IMR-90 (cell line): ENCODE results near the gene PSMC3.

Experiments used
- POLR2A ChIP-seq: IDR thresholded peaks from 2 replicates; pipeline ENCODE4 v1.6.1; 2012; ENCODE audit warnings: mild to moderate bottlenecking, low read depth, low read length
- TF ChIP-seq, protein P1 (sequence below): conservative IDR thresholded peaks from 2 replicates; pipeline ENCODE4 v1.5.1; 2012; ENCODE audit warnings: mild to moderate bottlenecking, low read depth, low read length, improper control_type of control experiment
- TF ChIP-seq, protein P2 (sequence below): fragments of 150-350 bp; IDR thresholded peaks from 2 replicates; pipeline ENCODE4 v1.6.1; 2016; ENCODE audit warnings: low read depth, mild to moderate bottlenecking, low read length, moderate library complexity, borderline replicate concordance
- TF ChIP-seq, protein P3 (sequence below): fragments of 150-350 bp; IDR thresholded peaks from 2 replicates; pipeline ENCODE4 v1.6.1; 2017; ENCODE audit warnings: mild to moderate bottlenecking, antibody characterized with exemption, low read length, low read depth

DNA sequence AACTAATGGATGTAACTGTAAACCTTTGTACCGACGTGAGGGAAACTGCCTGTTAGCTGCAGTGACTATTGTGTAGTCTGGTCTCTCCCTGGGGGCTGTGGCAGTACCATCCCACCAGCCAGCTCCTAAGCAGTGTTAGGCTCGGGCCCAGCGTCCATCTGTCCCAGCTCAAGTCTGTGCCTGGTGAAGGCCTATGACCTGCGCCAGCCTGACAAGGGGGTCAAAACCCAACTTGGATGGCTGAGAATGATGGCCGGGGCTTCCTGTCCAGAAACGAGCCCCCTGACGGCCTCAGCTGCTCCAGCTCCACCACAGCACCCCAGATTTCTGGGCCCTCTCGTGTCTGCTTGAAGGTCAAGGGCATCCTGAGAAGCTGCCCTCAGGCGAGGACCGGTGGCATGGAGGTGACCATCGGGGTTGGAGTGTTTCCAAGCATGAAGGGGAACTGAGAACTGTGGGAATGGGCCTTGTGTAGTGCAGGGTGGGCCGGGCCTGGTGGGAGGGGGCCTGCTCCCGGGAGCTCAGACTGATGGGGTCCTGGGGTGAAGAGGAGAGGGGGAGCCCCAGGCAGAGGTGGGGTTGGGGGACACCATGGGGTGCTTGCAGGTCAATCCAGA lies 33.6 kb downstream of the PSMC3 start:
- TF ChIP-seq, protein P1, sequence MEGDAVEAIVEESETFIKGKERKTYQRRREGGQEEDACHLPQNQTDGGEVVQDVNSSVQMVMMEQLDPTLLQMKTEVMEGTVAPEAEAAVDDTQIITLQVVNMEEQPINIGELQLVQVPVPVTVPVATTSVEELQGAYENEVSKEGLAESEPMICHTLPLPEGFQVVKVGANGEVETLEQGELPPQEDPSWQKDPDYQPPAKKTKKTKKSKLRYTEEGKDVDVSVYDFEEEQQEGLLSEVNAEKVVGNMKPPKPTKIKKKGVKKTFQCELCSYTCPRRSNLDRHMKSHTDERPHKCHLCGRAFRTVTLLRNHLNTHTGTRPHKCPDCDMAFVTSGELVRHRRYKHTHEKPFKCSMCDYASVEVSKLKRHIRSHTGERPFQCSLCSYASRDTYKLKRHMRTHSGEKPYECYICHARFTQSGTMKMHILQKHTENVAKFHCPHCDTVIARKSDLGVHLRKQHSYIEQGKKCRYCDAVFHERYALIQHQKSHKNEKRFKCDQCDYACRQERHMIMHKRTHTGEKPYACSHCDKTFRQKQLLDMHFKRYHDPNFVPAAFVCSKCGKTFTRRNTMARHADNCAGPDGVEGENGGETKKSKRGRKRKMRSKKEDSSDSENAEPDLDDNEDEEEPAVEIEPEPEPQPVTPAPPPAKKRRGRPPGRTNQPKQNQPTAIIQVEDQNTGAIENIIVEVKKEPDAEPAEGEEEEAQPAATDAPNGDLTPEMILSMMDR: no peak
- TF ChIP-seq POLR2A: no peak
- TF ChIP-seq, protein P2, sequence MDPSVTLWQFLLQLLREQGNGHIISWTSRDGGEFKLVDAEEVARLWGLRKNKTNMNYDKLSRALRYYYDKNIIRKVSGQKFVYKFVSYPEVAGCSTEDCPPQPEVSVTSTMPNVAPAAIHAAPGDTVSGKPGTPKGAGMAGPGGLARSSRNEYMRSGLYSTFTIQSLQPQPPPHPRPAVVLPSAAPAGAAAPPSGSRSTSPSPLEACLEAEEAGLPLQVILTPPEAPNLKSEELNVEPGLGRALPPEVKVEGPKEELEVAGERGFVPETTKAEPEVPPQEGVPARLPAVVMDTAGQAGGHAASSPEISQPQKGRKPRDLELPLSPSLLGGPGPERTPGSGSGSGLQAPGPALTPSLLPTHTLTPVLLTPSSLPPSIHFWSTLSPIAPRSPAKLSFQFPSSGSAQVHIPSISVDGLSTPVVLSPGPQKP: no peak
- TF ChIP-seq, protein P3, sequence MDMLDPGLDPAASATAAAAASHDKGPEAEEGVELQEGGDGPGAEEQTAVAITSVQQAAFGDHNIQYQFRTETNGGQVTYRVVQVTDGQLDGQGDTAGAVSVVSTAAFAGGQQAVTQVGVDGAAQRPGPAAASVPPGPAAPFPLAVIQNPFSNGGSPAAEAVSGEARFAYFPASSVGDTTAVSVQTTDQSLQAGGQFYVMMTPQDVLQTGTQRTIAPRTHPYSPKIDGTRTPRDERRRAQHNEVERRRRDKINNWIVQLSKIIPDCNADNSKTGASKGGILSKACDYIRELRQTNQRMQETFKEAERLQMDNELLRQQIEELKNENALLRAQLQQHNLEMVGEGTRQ: no peak
